ENCODE data around the gene CALHM5.

The CALHM5 gene

GRCh38 chr6:116556065-116556464 is 44.6 kb downstream of the CALHM5 start:
- no peak for DNase-seq

GRCh38 chr6:116556814-116557415 is 45.5 kb downstream of the CALHM5 start:
- DNase-seq, result no peak

GRCh38 chr6:116557893-116558292 is 46.5 kb downstream of the CALHM5 start:
- no peak for DNase-seq

GRCh38 chr6:116560130-116560529 is 48.7 kb downstream of the CALHM5 start:
- DNase-seq, result no peak

- DNase-seq, result peak; percentile 16 to 58 (median 23)
Measured at GRCh38 chr6:116561377-116562018, 50.1 kb downstream of the CALHM5 start.

- DNase-seq, result no peak
Measured at GRCh38 chr6:116562019-116562403, 50.6 kb downstream of the CALHM5 start.

GRCh38 chr6:116562614-116563013 is 51.2 kb downstream of the CALHM5 start:
- no peak for DNase-seq

- DNase-seq, result no peak
Measured at GRCh38 chr6:116563830-116564229, 52.4 kb downstream of the CALHM5 start.

GRCh38 chr6:116564311-116564710 is 52.9 kb downstream of the CALHM5 start:
- no peak for DNase-seq

GRCh38 chr6:116564921-116565872 is 53.8 kb downstream of the CALHM5 start:
- DNase-seq, result no peak

GRCh38 chr6:116568111-116568510 is 56.7 kb downstream of the CALHM5 start:
- DNase-seq, result no peak

GRCh38 chr6:116568821-116569755 is 57.6 kb downstream of the CALHM5 start:
- DNase-seq, result no peak

- DNase-seq, result peak; percentile 91 to 98 (median 94)
Measured at GRCh38 chr6:116570856-116571682, 59.6 kb downstream of the CALHM5 start, which contains the start of gene RWDD1. TSS of gene RWDD1 (plus strand) at chr6:116571504. CDS start at chr6:116571583, 79 bp downstream.

- DNase-seq, result no peak
Measured at GRCh38 chr6:116571683-116572000, 60.2 kb downstream of the CALHM5 start.

GRCh38 chr6:116572162-116572561 is 60.7 kb downstream of the CALHM5 start:
- no peak for DNase-seq

Measured in activated CD4-positive, CD25-positive, alpha-beta regulatory T cell (primary cell).